ENCODE measurements around the gene SUSD6.

Gene SUSD6

DNA sequence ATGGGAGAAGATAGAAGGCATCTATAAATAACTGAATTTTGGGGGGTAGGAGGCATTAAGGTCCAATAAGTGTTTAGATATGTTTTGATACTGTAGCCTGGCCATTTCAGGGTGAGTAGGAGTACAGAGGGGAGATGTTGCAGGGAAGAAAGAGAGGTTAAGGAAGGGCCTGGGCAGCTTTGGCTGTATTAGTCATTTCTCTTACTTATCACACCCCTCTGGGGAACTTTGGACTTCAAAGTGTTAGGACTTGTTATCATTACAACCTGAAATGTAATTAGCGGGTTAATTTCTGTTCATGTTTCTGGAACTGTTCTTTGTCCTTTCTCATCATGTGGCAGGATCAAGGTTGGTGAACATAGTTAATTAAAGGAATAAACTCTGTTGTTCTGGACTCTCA, 40.3 kb downstream of the SUSD6 start:
- DNase-seq, result no peak

- no peak for DNase-seq
Measured at GRCh38 chr14:69652942-69653684, 41.7 kb downstream of the SUSD6 start.

DNA sequence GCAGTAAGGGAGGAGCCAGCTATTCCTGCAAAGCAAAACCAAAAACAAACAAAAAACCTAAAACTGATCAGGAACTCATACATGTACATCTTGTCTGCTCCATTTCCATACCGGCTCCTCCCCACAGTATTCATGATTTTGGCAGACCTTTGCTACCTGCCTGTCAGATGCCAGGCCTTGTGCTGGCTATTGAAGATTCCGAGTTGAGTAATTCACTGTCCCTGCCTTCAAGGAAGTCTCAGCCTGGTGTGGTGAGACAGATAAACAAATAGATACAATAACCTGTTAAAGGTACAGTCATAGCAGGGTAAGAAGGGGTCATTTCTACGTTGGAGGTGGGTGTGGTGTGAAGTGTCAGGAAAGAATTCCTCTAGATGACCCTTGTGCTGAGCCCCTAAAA, 42.7 kb downstream of the SUSD6 start:
- no peak for DNase-seq

DNA sequence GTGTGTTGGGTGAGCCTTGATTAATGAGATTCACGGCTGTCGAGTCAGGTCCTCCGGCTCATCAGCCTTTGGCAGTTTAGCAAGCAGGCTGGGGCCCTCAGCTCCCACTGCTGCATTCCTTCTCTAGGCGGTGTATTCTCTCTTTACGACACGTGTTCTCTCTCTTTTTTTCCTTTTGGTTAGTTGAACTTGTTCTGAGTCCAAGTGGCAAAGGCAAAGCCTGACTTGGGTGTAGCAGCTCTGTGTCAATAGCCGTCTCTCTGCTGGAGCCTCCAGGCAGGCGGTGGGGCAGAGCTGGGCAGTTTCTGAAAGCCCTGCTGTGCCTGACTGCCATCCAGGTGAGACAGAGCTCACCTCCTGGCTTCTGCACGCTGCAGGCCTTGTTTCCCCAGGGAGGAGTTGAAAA, 46.6 kb downstream of the SUSD6 start:
- no peak for DNase-seq

- DNase-seq, result no peak
Measured at GRCh38 chr14:69658664-69659261, 47.4 kb downstream of the SUSD6 start.

GRCh38 chr14:69660344-69661193, 49.2 kb downstream of the SUSD6 start:
- DNase-seq, result no peak

DNA sequence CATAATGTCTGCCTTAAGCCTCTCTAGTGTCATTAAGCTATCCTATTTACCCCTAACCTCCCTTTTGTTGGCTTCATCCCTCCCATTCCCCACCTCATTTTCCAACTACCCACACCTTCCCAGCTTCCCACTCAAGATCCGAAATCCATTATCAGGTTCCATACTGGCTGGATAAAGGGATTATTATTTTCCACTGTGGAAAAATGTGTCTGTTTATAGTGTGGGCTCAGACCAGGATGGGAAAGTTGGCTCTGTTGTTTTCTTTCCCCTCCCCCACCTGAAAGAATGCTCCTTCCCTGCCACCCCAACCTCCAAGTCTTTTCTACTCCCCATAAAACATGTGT, 49.8 kb downstream of the SUSD6 start:
- no peak for DNase-seq

DNA sequence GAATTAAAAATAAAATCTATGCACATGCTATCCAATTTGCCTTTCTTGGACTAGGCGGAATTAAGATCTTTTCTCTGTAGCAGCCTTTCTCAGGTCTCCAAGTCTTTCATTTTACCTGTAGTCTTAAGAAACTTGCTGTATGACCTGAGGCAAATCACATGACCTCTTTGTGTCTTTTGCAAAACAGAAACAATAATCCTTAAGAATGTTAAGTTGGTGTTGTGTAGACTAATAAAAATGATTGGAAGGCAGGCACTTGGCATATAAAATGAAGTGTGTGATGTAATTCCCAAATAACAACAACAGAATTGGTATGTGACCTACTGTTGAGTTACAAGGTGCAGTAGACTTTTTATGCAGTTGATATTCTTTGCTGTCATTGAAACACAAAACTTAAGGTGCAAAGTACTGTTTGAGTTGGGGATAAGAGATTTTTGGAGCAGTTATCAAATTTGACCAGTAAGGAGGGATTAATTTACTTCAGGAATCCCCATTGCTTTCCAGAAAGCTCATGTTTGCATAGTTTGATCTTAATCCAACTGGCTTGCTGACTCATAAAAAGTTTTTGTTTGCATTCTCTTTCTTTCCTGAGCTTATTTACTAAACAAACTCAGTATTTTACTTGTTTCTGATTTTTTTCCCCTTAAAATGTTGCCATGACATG, 51.4 kb downstream of the SUSD6 start:
- no peak for DNase-seq

- no peak for DNase-seq
Measured at GRCh38 chr14:69663300-69663643, 51.9 kb downstream of the SUSD6 start.

DNA sequence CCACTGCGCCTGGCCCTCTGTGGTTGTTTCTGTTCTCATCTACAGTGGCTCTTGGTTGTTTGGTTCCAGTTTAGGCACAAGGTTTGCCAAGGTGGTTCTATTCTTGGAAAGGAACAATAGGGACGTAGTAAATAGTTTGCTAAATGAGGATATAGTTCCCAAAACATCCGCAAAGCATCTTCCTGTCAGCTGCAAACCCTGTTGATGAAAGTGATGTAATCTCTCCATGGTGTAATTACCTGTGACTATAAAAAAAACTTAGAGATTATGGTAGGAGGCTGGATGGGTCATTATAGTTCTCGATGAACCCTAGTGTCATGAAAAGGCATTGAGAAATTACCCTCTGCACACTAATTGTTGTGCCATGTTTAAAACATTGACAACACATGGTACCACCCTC, 52.9 kb downstream of the SUSD6 start:
- DNase-seq, result no peak

GRCh38 chr14:69664865-69665526, 53.6 kb downstream of the SUSD6 start:
- no peak for DNase-seq

GRCh38 chr14:69665631-69666030, 54.2 kb downstream of the SUSD6 start:
- no peak for DNase-seq

DNA sequence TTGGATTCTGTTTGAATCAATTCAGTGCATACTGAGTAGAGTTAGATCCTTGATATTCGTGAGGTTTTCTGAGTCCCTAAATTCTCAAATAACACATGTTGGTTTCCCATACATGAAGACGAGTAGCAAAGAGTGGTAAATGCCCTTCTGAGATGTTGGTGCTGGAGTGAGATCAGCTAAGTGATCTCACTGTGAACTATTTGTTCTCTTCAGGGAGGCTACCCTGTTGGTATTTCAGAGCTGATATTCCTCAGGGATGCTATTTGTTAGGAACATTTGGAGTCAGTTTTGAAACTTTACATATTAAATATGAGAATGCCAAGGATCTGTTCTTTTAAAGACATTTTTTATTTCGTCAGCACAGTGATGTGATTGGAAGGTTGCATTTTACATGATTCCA, 54.7 kb downstream of the SUSD6 start:
- no peak for DNase-seq

- DNase-seq, result no peak
Measured at GRCh38 chr14:69666690-69667211, 55.4 kb downstream of the SUSD6 start.

DNA sequence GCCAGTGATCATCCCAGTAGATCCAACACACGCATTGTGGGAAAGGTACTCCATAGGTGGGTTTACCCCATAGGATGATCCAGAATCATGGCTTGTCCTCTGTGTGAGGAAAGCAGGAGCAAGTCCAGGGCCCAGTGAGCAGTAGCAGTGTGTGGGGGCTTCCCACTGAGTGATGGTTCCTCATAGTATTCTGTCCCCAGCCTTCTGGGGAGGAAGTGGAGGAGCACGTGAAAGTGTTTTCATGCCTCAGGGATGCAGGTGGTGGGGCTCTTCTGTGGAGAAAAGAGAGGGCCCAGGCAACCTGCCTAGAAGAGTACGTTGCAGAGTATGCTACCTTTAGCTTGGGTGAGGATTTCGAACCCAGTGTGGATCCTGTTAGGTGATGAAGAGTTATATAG, 56.5 kb downstream of the SUSD6 start:
- no peak for DNase-seq

DNA sequence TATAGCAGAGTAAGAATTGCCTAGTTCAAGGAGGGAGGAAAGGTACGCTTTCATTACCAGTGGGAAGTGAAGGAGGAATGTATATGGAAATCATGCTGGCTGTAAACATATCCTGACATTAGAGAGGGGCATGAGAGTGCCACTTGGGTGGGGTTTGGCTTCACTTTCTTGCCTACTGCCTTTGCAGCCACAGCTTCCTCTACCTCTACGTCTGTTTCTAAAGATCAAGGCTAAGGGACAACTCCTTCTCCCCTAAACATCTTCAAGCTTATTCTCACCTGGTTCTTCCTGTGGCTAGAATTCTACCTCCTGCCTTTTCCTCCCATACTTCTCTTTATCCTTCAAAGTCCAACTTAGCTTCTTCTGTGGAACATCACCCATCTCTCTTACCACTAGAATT, 58.0 kb downstream of the SUSD6 start:
- no peak for DNase-seq

GRCh38 chr14:69670093-69670492, 58.7 kb downstream of the SUSD6 start:
- DNase-seq, result no peak

GRCh38 chr14:69671365-69672030, 60.1 kb downstream of the SUSD6 start:
- DNase-seq, result no peak

DNA sequence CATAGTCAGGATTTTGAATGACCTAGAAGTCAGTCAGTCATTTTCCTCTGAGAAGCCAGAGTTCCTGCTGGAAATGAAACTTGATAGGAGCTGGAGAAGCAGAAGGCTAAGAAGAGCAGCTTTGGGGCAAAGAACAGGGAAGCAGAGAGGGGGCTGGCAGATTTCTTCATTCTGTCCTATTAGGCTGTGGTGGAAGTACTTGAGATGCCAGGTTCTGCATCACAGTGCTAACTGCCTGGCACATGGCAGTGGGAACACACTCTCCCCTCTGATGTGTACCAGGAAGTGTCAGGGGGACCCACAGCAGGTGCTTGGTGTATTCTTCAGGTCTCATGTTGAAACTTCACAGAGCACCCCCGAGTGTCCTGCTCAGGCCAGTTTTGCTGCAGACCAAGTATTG, 61.0 kb downstream of the SUSD6 start:
- no peak for DNase-seq

DNA sequence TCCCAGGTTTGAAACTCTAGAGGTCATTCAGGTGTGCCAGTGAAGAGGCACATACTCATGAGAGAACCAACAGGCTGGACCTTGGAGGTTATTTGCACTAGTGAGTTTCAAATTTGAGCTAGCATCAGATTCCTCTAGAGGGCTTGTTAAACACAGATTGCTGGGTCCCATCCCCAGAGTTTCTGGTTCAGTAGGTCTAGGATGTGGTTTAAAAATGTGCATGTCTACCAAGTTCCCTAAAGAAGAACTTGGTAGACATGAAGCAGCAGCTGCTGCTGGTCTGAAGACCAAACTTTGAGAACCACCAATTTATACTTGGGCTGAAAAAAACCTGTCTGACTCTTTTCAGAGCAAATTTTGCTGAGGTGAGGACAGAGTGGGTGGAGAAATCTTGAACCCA, 61.7 kb downstream of the SUSD6 start:
- no peak for DNase-seq

DNA sequence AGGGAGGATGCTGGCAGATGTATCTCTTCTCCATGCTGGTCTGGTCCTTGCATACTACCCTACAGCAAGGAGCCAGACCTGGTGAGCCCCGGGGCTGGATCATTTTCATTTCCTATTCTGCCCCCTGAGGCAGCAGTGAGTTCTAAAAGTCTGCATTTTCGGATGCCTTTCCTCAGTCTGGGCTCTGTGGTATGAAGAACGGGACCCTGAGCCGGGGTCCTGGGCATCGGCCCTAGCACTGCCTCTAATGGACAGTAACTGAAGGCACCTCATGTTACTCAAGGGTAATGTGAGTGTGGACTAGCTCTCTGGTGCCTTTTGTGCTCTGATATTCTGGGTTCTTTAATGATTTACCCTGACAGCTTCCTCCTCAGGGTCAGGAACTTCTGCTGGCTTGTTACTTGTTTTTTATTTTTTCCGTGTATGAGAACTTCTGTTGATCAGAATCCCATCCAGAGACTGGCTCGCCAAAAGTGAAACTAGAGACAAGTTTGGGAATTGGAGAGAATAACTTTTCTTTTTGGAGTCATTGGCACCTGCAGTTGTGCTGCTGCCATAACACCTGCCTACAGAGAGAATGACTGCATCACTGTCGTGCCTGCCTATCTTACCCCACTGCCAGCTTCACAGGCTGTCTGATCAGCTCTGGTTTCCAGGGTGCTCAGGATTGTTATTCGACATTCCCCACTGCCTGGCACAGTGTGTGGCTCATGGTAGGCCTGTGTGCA, 62.3 kb downstream of the SUSD6 start:
- DNase-seq, result no peak

Data from stimulated activated CD4-positive, alpha-beta T cell treated with anti-CD3 and anti-CD28 coated beads, Interleukin-12 subunit alpha, Interleukin-12 subunit beta, amount 100 ng/mL, for 4 hours (primary cell).